ENCODE results near the gene SLC16A7.

SLC16A7 gene

GRCh38 chr12:59668674-59669073, 72.8 kb downstream of the SLC16A7 start:
- DNase-seq (ENCODE audit: low read depth, low spot score) = no peak

DNA sequence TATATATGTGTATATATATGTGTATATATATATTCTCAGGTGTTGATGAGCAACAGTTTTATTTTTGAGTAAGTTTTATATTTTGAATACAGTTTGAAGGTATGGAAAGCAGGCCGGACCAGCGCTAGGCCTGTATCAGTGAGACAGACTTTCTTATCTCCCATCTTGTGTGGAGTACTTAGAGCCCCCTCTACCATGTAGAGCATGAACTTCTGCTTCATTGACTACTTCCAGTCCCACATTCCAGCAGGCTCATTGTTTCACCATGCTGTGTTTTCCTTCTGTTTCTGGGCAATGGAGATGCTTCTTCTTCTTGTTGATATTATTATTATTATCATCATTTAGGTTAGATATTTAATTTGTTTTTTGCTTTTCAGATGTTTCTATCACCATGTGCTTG, 76.4 kb downstream of the SLC16A7 start:
- no peak for DNase-seq (ENCODE audit: low read depth, low spot score)

DNA sequence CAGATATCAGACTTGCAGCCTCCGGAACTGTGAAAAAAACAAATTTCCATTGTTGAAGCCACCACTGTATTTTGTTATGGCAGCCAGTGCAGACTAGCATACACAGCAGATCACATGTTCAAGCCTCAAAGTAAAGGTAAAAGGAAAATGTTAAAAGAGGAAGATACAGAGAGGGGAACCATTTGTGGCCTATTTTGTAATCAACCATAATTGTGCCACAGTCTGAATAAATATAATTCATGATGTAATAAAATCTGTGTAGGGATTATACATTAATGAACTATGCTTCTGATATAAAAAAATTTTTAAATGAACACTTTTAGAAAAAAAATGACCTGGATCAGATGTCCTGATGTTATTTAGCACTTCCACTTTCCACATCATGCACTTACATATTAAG, 79.6 kb downstream of the SLC16A7 start:
- DNase-seq (ENCODE audit: low read depth, low spot score) = no peak

- DNase-seq (ENCODE audit: low read depth, low spot score) = no peak
Measured at GRCh38 chr12:59677857-59678256, 82.0 kb downstream of the SLC16A7 start.

DNA sequence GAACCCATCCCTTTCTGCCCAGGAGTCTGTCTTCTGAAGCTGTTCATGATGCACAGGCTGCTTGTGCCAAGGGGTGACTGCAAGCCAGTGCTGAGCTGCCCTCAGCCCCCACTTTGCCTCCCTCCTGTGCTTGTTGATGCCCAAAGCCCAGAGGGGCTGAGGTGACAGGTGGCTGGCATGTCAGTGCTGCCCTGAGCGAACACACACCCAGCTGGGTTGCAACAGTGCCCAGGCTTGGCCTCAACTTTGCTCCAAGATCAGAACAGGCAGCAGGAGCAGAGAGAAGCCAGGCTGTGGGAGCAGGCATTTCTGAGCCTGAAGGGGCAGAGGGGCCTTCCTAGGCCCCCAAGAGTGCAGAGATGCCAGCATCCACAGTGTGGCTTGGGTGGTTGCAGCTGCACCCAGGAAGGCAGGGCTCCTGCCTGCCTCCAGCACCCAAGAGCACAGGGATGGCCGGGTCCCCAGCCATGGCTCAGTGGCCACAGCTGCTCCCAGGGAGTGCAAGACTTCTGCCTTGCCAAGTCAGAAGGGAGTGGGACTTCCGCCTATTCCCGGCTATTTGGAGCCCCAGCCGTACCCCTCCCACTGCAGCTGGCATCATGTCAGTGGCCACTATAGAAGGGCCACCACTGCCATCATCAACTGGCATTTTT, 83.1 kb downstream of the SLC16A7 start:
- DNase-seq (ENCODE audit: low read depth, low spot score) = no peak

DNA sequence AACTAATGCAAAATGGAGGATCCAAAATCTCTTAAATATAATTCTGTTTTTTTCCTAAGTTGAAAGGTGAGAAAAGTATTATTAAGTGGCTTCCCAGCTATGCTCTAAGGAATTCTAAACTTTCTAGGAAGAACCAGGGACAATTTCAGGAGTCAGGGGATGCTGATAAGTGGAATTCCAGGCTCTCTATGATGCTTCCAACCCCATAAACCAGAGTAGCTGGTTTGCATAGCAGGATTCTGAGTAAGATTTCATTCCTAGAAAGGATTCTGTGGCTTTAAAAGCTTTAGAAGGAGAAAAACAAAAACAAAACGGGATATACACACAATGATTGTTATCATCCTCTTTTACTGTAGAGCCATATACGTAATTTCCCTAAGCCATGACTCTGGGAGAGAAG, 93.9 kb downstream of the SLC16A7 start:
- no peak for DNase-seq (ENCODE audit: low read depth, low spot score)

- no peak for DNase-seq (ENCODE audit: low read depth, low spot score)
Measured at GRCh38 chr12:59695379-59695778, 99.5 kb downstream of the SLC16A7 start.

DNA sequence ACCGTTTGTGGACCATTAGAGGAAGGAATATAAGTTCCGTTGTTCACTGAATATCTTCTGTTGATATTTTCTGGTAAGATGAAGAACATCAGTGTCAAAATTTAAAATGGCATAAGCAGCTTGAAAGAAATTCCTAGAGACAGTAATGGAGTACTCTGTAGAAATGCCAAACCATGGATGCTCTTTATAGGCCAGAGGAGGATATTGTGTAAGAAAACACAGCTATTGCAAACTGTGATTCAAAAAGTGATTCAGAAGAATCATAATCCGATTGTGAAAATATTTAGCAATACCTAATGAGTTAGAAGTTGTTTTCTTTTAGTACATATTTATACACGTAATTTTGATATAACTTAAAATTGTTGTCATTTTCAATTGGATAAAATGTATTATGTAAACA, 102.8 kb downstream of the SLC16A7 start:
- DNase-seq (ENCODE audit: low read depth, low spot score) = no peak

- DNase-seq (ENCODE audit: low read depth, low spot score) = no peak
Measured at GRCh38 chr12:59699421-59700152, 103.8 kb downstream of the SLC16A7 start.

GRCh38 chr12:59700153-59700450, 104.3 kb downstream of the SLC16A7 start:
- no peak for DNase-seq (ENCODE audit: low read depth, low spot score)

DNA sequence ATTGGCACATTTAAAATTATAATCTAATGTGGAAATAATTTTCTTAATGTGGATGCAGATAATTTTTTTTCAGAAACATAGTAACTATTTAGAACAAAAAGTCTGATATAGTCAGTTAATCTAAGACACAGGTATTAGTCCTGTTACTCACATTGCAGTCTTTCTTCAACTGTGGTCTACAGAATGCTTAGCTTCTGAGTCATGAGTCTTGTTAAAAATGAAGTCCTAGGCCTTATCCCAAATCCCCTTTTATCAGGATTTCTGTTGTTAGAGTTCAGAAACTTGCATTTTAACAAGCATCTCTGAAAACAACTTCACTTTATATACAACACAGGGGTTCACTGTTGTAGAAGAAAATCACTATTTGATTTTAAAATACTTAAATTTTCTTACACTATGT, 112.2 kb downstream of the SLC16A7 start:
- no peak for DNase-seq (ENCODE audit: low read depth, low spot score)

DNA sequence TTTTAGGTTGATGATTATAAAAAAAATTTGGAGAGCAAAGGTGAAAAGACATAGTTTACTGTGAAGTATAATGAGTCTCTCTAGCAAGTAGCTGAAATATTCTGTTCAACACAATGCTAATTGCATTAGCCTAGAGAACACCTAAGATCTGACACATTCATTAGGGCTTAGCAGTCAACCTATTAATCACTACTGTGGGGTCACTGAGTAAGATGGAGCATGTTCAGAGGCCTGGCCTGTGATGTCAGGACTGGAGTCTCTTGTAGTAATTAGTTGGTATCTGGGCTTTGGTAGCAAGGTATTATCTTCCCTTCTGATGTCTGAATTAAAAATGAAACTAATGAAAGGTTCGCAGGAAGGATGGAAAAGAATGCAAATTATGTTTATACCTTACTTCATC, 112.7 kb downstream of the SLC16A7 start:
- DNase-seq (ENCODE audit: low read depth, low spot score) = no peak

DNA sequence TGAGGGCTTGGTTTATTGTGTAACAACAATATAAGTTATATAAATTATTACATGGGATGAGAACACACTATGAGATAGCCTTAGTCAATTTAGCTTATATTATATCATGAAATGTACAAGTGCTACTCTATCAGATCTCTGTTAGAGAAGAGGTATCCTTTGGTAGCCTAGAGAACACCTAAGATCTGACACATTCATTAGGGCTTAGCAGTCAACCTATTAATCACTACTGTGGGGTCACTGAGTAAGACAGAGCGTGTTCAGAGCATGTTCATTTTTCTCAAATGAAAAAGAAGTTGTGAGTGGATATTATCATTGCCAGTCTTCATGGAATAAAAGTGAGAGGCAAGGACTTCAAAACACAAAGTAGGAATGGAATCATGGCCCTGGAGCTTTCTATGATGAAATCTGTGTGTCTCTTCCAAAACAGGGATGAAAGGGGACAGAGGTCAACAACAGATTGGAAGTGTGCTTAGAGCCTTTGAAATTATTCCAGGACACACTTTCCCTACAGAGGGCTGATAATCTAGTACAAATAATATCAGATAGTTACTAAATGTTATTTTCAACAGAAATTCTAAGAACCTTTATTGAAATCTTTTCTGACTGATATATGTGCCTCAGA, 114.3 kb downstream of the SLC16A7 start:
- DNase-seq (ENCODE audit: low read depth, low spot score) = no peak

DNA sequence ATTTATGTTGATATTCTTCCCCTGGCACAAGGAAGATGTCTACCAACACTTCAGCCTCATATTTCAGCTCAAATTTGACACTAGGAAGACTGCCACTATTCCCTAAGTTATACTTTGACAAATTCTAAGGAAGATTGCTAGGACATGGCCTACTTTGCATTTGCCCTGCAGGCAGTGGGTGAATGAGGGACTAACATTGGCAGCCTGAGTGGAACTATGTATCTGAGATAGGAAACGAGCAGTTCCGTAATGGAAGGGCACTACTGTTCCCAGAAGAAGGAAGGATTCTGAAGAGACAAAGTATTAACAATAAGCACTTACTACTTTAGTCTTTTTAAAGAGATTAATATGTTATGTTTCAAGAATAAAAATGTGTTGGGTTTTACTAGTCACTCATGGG, 115.1 kb downstream of the SLC16A7 start:
- no peak for DNase-seq (ENCODE audit: low read depth, low spot score)

DNA sequence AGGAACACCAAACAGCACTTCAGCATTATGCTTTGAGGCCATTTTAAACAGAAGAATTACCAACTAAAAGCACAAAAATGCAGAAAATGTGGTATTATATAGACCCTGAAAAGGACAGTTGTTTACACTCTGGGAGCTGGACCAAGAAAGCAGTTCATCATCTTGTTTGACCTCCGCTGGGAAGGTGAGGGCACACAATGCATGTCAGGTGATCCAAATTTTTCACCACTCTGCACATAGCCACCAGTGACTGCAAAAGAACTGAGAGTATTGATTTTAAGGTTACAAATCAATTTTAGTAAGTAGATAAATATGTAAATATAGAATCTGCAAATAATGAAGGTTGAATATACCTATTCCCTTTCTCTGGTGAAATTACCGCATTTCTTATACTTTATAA, 119.6 kb downstream of the SLC16A7 start:
- no peak for DNase-seq (ENCODE audit: low read depth, low spot score)

DNA sequence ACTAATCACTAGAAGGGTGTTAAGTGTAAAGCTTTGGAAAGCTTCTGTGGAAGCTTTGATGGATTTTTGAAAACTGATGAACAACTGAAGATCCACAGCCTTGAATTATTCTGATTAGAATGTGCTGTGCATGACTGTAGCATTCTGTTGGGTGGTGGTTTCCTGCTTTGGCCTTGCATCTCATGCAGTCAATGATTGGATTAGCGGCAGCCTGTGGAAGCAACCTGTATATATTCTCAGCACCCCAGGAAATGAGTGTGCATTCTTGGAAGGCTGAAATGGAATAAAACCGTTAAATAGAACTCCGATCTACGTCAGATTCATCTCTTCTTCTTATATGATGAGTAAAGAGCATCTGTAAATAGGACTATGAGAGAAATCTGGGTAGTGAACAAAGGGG, 120.2 kb downstream of the SLC16A7 start:
- no peak for DNase-seq (ENCODE audit: low read depth, low spot score)

DNA sequence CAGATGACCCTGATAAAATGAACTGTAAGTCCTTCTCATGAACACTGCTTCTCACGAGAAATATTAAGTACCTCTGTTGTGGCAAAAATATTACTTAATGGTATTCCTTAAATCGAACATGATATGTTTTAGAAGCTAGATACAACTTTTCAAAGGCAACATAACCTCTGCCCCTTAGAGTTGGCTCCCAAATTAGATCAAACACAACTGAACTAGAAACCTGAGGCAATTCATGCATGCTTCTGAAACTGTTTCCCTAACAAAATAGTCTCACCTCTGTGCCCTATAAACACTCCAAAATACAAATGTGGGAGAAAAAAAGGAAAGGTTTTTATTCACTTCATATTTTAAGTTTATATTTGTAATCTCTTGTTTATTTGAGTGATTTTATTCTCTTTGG, 121.6 kb downstream of the SLC16A7 start:
- DNase-seq (ENCODE audit: low read depth, low spot score) = no peak

DNA sequence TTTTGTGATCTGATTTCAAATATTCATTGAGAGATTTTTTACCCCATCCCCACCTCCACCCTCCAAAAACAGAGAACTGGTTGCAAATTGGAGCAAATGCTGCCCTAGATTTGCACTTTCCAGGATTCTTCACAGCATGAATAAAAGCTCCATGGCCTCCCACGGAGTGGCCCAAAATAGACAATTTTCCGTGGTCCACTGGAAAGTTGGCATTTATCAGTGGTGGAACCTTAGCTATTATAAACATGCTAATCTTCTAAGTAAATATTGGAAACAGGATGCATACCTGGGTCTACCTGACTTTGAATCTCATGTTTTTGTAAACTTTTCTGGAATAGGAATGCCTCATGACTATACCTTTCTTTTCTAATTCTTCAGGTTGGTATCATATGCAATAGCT, 123.9 kb downstream of the SLC16A7 start:
- no peak for DNase-seq (ENCODE audit: low read depth, low spot score)

- DNase-seq (ENCODE audit: low read depth, low spot score) = no peak
Measured at GRCh38 chr12:59723520-59723919, 127.7 kb downstream of the SLC16A7 start.

DNA sequence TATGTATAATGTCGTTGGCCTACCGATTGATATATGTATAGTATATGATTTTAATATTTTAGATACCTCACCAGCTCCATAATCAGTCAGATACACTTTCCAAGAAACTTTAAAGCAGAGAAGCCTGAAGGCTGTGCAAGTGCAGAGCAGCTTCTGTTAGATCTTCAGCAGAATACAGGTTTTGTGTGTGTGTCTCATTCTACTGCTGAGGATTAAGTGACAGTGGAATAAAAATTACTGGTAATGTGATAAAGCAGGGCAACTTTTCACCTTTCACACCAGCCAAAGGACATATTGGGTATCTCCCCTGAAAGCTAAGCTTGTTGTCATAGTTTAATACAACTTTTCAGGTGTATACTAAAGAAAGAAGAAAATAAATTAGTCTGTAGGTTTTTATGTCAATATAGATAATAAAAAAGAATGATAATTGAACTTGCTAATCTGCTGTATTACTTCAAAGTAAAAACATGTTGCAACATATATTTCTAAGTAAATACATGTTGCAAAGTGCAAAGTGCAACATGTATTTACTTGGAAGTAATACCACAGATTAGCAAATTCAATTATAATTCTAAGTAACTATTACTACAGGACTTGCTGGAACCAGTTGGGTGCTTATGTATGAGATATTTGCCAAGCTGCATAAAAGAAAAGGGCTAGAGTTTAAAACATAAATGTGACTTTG, 128.3 kb downstream of the SLC16A7 start:
- DNase-seq (ENCODE audit: low read depth, low spot score) = no peak

DNA sequence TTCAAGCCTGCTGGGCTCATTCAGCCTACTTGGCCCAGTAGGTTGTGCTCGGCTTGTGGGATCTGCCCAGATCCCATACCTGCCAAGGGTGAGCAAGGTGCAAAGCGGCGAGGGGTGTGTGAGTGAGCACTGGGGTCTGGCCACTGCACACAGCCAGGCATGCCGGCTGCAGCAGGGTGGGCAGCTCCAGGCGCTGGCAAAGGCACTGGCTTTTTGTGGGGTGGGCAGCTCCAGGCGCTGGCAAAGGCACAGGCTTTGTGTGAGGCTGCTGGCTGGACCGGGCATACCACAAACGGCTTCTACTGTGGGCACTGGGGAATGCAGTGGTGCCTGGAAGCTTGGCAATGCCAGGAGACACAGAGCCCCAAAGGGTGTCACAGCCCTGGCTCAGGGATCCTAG, 137.4 kb downstream of the SLC16A7 start:
- no peak for DNase-seq (ENCODE audit: low read depth, low spot score)

- no peak for DNase-seq (ENCODE audit: low read depth, low spot score)
Measured at GRCh38 chr12:59734371-59734770, 138.5 kb downstream of the SLC16A7 start.

DNA sequence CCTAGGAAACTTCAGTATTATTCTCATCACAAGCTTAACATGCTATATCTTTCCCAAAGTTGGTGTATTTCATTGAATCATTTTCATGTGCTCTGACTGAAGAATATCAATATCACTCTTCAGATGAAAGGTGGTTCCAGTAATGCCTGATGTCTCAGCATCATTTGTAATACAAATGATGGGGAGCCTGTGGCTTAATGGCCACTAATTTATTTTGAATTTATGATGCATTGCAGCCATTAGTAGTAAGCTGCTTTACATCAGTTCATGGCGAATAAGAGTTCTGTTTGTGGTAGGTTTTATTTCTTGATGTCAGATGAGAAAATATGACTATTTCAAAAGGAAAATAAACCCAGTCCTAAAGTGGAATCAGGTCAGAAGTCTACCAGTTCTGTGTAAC, 139.4 kb downstream of the SLC16A7 start:
- no peak for DNase-seq (ENCODE audit: low read depth, low spot score)

Data from iPS DF 19.7 (cell line).